AG20443 (cell line): ENCODE data around the gene BRAT1.
A peak's percentile ranks its signal among the peaks of the same experiment; 100 is the strongest.

Experiments used
- DNase-seq: peaks from one replicate; pipeline ENCODE4 v3.0.0; 2012; ENCODE audit warnings: low spot score, mixed read lengths

Gene BRAT1

DNA sequence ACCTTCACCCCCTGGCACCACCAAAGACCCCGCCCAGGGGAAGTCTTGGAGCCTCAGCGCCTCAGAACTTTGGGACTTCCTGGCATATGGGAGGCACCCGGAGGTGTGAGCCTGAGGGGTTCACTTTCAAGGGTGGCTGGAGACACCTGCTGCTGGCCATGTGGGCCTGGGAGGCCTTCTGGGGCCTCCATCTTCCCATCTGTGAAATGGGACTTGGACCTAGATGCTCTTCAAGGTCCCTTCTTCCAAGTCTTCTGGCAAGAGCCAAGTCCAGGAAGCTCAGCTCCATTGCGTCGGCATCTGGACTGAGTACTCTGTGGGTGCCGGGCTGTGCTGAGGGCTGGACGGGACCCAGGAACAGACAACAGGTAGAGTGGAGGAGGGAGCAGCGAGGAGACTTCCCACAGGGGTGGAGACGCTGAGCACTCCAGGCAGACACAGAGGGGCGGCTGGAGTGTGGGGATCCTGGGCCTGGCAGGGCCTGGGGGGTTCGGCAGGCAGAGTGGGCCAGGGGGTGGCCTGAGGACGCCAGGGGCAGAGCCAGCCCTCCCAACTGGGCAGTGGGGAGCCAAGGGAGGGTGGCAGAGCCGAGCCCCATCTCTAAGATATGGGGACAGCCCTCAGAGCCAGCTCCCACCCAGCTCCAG, 45.1 kb downstream of the BRAT1 start:
- no peak for DNase-seq

GRCh38 chr7:2509298-2509906, 45.9 kb downstream of the BRAT1 start:
- DNase-seq: no peak

GRCh38 chr7:2508327-2509215, 46.8 kb downstream of the BRAT1 start:
- DNase-seq: peak; percentile 87

GRCh38 chr7:2507917-2508306, 47.4 kb downstream of the BRAT1 start:
- no peak for DNase-seq

DNA sequence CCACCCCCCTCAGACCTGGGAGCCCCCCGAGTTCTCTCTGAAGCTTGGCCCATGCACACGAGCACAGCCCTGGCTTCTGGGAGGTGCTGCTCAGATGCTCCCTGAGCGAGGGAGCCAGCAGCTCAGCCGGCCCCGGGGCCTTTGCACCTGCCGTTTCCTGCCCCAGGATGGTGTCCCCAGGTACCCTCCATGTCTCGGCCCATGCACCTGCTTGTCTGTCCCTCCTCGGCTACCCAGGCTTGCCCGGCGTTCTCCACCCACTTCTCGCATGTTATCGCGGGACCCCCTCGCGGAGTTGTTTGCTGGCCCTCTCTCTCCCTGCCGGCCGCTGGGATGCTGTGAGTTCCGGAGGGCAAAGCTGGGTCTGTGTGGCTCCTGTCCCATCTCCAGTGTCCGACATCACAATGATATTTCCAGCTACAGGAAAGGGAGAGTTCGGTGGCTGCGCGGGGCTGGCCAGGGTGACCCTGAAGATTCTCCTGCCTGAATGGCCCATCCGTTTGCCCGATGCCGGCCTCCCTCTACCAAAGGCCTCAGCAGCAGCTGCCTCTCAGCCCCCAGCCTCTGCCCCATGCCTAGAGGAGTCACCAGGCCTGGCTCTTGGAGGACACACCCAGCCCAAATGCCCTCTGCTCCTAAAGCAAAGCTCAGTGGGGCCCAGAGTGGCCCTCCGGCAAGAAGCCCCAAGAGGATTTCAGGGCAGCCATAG, 48.0 kb downstream of the BRAT1 start:
- no peak for DNase-seq

GRCh38 chr7:2505401-2505800, 49.9 kb downstream of the BRAT1 start:
- DNase-seq: no peak

DNA sequence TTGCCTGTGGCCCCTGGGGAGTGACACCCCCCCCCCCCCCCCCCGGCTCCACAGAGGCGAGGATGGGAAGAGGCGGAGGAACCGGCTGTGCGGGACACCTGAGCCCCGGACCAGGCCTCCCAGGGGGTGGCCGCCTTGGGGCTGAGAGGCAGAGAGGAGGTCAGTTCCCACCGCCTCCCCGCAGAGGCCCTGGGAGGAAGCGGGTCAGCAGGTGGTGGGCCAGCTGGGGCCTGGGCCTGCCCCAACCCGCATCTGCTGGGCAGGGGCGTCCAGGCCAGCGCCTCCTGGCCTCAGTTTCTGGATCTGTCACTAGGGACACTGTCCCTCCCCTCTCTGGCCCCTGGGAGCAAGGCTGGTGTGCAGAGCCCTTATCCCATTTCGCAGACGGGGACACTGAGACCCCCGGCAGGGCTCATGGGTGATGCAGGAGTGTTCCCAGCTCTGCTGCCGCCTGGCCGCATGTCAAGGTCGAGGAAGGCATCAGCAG, 50.4 kb downstream of the BRAT1 start:
- no peak for DNase-seq

GRCh38 chr7:2504128-2504888, 51.0 kb downstream of the BRAT1 start:
- DNase-seq: no peak

GRCh38 chr7:2503056-2503941, 52.0 kb downstream of the BRAT1 start:
- DNase-seq: no peak

GRCh38 chr7:2502647-2502966, 52.7 kb downstream of the BRAT1 start:
- DNase-seq: no peak

DNA sequence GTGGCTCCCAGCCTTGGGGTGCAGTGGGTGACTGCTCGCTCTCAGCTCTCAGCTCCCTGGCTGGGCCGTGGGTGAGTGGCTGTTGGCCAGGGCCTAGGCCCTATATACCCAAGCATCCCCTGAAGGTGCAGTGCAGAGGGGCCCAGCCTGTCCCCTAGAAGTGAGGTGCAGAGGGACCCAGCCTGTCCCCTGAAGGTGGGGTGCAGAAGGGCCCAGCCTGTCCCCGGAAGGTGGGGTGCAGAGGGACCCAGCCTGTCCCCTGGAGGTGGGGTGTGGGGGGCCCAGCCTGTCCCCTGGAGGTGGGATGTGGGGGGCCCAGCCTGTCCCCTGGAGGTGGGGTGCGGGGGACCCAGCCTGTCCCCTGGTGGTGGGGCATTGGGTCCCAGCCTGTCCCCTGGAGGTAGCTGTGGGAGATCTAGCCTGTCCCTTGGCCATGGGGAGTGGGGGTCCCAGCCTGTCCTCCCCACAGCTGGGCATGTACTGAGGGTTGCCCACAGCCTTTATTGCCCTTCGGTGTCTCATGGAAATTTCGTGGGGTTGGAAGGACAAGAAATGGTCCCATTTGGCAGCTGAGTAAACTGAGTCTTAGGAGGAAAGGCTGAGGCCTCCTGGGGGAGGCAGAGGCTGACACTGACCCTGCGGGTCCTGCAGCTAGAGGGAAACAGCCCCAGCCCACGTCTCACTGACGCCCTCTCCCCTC, 53.2 kb downstream of the BRAT1 start:
- DNase-seq: no peak

DNA sequence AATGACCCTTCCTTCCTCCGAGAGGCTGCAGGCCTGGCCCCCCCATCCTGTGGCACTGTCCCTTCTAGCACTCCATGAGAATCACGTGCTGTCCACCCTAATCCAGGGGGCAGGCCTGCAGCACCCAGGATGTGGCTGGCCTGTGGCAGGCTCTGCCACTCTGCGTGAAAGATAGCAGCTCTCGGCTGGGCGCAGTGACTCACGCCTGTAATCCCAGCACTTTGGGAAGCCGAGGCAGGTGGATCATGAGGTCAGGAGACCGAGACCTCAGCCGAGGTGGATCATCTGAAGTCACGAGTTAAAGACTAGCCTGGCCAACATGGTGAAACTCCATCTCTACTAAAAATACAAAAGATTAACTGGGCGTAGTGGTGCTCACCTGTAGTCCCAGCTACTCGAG, 54.6 kb downstream of the BRAT1 start:
- no peak for DNase-seq

DNA sequence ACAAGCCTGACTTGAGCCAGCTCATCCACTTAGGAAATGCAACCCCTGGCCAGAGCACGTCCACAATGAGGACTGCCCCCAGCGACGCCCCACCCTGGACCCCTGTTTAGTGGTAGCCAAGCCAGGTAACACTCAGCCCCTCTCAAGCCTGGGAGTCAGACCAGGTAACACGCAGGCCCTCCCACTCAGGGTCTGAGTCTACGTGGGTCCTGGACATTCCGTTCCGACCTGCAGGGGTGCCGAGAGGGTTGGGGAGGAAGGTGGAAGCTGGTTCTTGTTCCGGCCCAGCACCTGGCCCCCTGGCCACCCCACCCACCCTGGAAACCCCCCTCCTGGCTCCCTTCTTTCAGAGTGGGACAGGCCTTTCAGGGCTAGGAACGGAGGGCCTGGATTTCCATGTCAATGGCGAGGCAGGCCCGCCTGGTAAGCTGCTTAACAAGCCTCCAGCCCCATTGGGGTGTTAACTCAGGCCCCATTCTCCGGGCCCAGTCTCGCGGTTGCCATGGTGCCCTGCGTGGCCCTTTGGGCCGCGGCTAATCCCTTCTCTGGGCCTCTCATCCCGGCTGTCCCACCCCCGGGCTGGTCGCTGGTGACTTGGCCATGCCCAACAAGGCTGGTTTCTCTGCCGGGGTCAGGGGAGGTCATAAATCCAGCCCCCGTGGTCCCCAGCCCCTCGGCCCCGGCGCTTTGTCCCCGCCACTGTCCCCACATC, 55.4 kb downstream of the BRAT1 start:
- no peak for DNase-seq

- no peak for DNase-seq
Observed at GRCh38 chr7:2499181-2499580, 56.1 kb downstream of the BRAT1 start.

DNA sequence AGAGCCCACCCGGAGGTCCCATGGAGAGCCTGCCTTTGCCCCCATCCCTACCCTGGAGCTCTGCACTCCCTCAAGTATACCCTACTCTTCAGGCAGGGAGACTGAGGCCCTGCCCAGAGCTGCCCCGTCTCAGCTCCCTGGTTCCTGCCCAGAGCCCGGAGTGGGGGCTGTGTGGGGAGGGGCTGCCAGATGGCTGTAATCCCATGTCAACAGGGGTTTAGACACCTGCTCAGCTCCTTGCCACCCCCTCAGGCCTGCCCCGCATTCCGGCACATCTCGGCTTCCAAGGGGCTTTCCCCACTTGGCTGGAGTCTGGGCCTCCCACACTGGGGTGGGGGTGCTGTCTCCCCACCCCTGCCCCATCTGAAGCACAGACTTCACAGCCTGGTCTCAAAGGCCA, 56.6 kb downstream of the BRAT1 start:
- no peak for DNase-seq

DNA sequence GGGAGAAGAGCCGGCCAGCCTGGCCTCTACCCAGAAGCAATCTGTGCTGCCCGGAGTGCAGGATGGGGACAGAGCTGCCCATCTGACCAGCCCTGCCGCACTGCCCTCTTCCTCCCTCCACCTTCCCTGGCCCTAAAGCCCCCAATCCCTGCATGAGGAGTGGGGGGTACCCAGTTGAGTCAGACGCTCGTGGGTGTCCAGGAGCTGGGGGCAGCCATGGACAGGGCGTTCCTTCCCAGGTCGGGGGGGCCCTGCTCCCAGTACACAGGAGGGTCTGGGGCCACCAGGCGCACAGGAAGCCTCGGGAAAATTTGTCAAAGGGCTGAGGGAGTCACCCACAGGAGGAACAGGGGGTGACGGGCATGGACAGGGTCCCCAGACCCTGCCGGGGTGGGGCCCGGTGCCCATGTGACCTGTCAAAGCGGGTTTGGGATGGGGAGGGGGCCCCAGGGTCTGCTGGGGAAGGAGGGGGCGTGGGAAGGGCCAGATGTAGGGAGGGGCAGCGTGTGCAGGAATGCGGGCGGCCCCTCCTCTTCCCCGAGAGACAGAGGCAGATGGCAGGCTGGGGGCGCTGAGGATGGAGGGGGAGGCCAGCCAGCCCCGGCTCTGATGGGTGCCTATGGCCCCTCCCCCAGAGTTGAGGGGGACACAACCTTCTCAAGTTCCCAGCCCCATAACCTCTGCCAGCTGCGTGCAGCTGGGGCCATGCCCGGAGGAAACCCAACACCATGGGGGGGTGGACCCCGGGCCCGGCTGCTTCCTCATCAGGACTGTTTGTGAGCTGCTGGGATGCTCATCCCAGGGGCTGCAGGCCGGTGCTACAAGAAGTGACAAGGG, 57.6 kb downstream of the BRAT1 start:
- no peak for DNase-seq

DNA sequence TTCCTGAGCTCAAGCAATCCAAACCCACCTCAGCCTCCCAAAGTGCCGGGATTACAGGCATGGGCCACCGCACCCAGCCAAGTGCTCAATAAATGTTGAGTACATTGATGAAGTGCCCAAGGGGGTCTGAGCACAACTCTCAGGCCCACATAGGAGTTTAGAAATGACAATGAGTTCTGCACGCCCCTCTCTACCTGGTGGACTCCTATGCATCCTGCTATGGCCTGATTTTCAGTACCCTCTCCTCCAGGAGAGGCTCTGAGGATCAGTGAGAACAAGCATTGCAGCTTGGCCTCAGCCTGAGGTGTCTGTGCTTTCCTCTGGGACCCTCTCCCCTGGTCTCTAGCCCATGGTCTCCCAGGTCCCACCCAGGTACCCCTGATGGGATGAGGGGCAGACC, 58.3 kb downstream of the BRAT1 start:
- DNase-seq: no peak

GRCh38 chr7:2496375-2496774, 58.9 kb downstream of the BRAT1 start:
- no peak for DNase-seq
